Liver (tissue), 3 donors: Measurements from ENCODE around the gene ST6GALNAC3.

Source experiments
- CTCF ChIP-seq: fragments of 150-350 bp; IDR thresholded peaks from 2 replicates; pipeline ENCODE4 v1.5.1; 2017; ENCODE audit warnings: improper control_type of control experiment, low read depth, low read length; ENCODE audit not compliant: missing input control
- JUND ChIP-seq, 2 donors: IDR thresholded peaks; 2 replicates each; pipeline ENCODE4 v1.6.1; 2016; ENCODE audit warnings: antibody characterized with exemption in 2 of 2
- MAX ChIP-seq: IDR thresholded peaks from 2 replicates; pipeline ENCODE4 v1.6.1; 2016; ENCODE audit warnings: antibody characterized with exemption
- NR2F2 ChIP-seq: IDR thresholded peaks from 2 replicates; pipeline ENCODE4 v1.6.1; 2016; ENCODE audit warnings: antibody characterized with exemption
- RAD21 ChIP-seq, 2 donors: IDR thresholded peaks; 2 replicates each; pipeline ENCODE4 v1.6.1; 2016; ENCODE audit warnings: antibody characterized with exemption in 2 of 2, mild to moderate bottlenecking in 2 of 2
- REST ChIP-seq: IDR thresholded peaks from 2 replicates; pipeline ENCODE4 v1.6.1; 2016; ENCODE audit warnings: antibody characterized with exemption, mild to moderate bottlenecking
- RXRA ChIP-seq, 2 donors: IDR thresholded peaks; 2 replicates each; pipeline ENCODE4 v1.6.1; 2017 to 2018; ENCODE audit warnings: antibody characterized with exemption in 2 of 2, mild to moderate bottlenecking in 1 of 2
- SP1 ChIP-seq: IDR thresholded peaks from 2 replicates; pipeline ENCODE4 v1.6.1; 2018; ENCODE audit warnings: antibody characterized with exemption, mild to moderate bottlenecking
- TAF1 ChIP-seq: conservative IDR thresholded peaks from 2 replicates; pipeline ENCODE4 v1.6.1; 2016; ENCODE audit warnings: antibody characterized with exemption, mild to moderate bottlenecking
- YY1 ChIP-seq: IDR thresholded peaks from 2 replicates; pipeline ENCODE4 v1.6.1; 2016; ENCODE audit warnings: antibody characterized with exemption, mild to moderate bottlenecking
- ZBTB33 ChIP-seq: IDR thresholded peaks from 2 replicates; pipeline ENCODE4 v1.6.1; 2016; ENCODE audit warnings: antibody characterized with exemption
- donor health status: healthy.
- donor health status: healthy.

GRCh38 chr1:76161451-76161850 is 86.9 kb downstream of the ST6GALNAC3 start:
- TF ChIP-seq RAD21 (IDR thresholded peaks at IDR 0.05): no peak
- TF ChIP-seq JUND (IDR thresholded peaks at IDR 0.05): no peak
- TF ChIP-seq TAF1: no peak
- TF ChIP-seq CTCF: no peak
- TF ChIP-seq ZBTB33: no peak
- no peak for TF ChIP-seq MAX
- TF ChIP-seq REST: no peak
- TF ChIP-seq YY1: no peak
- no peak for TF ChIP-seq RXRA (IDR thresholded peaks at IDR 0.05)
- TF ChIP-seq SP1: no peak
- TF ChIP-seq NR2F2: no peak
